Prostate gland (tissue), 2 donors: ENCODE measurements around the gene CEP128. TPM values are rescaled to one million over a fixed set of nuclear protein-coding genes. Genes with fewer than 3 reads are reported as not detected.

Experiments
- DNase-seq: peaks from one replicate; pipeline ENCODE4 v3.0.0-alpha.2; 2019; ENCODE audit warnings: low spot score
- H3K27ac ChIP-seq, 2 donors: fragments of 200-600 bp; sonication (generic); 2 replicates each; pipeline ENCODE4 v1.5.1; 2017 to 2019
- H3K27me3 ChIP-seq: fragments of 200-600 bp; sonication (generic); replicated peaks from 2 replicates; pipeline ENCODE4 v1.5.1; 2019; ENCODE audit not compliant: insufficient read depth
- H3K36me3 ChIP-seq, 2 donors: fragments of 200-600 bp; sonication (generic); 1 replicate in 1 of 2; 2 replicates in 1 of 2; pipeline versions ENCODE4 v1.5.1 to v1.8.1; 2017 to 2019
- H3K4me1 ChIP-seq: fragments of 200-600 bp; sonication (generic); replicated peaks from 2 replicates; pipeline ENCODE4 v1.5.1; 2019
- H3K4me3 ChIP-seq, 2 donors: fragments of 200-600 bp; sonication (generic); 2 replicates each; pipeline ENCODE4 v1.5.1; 2017 to 2019
- H3K9me3 ChIP-seq: fragments of 200-600 bp; sonication (generic); 2 replicates; pipeline ENCODE4 v1.5.1; 2017
- CTCF ChIP-seq, 4 experiments: fragments of 200-600 bp in 2 of 4; fragments of 450-650 bp in 2 of 4; sonication (generic) in 2 of 4; IDR thresholded peaks; 1 replicate in 3 of 4; 2 replicates in 1 of 4; pipeline ENCODE4 v1.5.1; 2016 to 2019; ENCODE audit warnings: antibody characterized with exemption in 4 of 4, mild to moderate bottlenecking in 2 of 4, moderate library complexity in 2 of 4
- POLR2A ChIP-seq: fragments of 450-650 bp; IDR thresholded peaks from one replicate; pipeline ENCODE4 v1.6.1; 2016; ENCODE audit warnings: antibody characterized with exemption, mild to moderate bottlenecking
- POLR2AphosphoS5 ChIP-seq: sonication (generic); formaldehyde crosslinking; IDR thresholded peaks from one replicate; pipeline ENCODE4 v1.6.1; 2017; ENCODE audit warnings: antibody characterized with exemption
- WGBS: methylation state at CpG from one replicate; pipeline ENCODE4 v1.1.5; 2018; 5-methylcytosine and 5-hydroxymethylcytosine counted together
- intact Hi-C: fragments of 100-400 bp; cut with DNase I; formaldehyde crosslinking; loops from one replicate; pipeline ENCODE4 v1.14.2; 2022
- total RNA-seq, 2 donors: library from RNA; depleted of rRNA; stranded (reverse); fragments of >200 nt; gene quantifications; one replicate each; pipeline ENCODE4 v1.1.0, GENCODE V29; 2016

Gene CEP128
- total RNA-seq, 2 donors from 2014 or later, result 6.4 to 7.3 TPM

- WGBS, result 52% methylated on average over 2 of the region's 2 CpGs
- Histone ChIP-seq H3K9me3 (no peaks in the 10 kb centered on the region), H3K27ac (no peak overlapping the region), H3K27me3 (no peaks in the 10 kb centered on the region), H3K4me1 (no peaks in the 10 kb centered on the region), H3K4me3 (no peak overlapping the region), H3K36me3 (no peaks in the 10 kb centered on the region)
- TF ChIP-seq CTCF (IDR thresholded peaks at IDR 0.05), result no peak
- no peak for TF ChIP-seq POLR2AphosphoS5
- no peak for TF ChIP-seq POLR2A
- intact Hi-C loops, result loop anchor here (10.0 kb wide), 1 partner anchor 530 kb away; no protein-coding TSS in a partner anchor
- DNase-seq, result no peak
Observed at GRCh38 chr14:80584744-80585505, 356.6 kb downstream of the CEP128 start.

- intact Hi-C loops, result no loop called here
- no peak for TF ChIP-seq CTCF (IDR thresholded peaks at IDR 0.05)
- TF ChIP-seq POLR2AphosphoS5, result no peak
- no peak for TF ChIP-seq POLR2A
- Histone ChIP-seq H3K9me3 (no peaks in the 10 kb centered on the region), H3K4me1 (no peaks in the 10 kb centered on the region), H3K27me3 (no peaks in the 10 kb centered on the region), H3K36me3 (no peaks in the 10 kb centered on the region), H3K27ac (no peak overlapping the region), H3K4me3 (no peak overlapping the region)
- no peak for DNase-seq
- 84% methylated on average over 4 of the region's 4 CpGs for WGBS
Observed at GRCh38 chr14:80577599-80577998, 363.9 kb downstream of the CEP128 start.

- 74% methylated on average over 3 of the region's 3 CpGs for WGBS
- intact Hi-C loops, result no loop called here
- no peaks in the 10 kb centered on the region for H3K36me3 ChIP-seq
- no peak overlapping the region for H3K4me3 ChIP-seq
- no peak for DNase-seq
- no peaks in the 10 kb centered on the region for H3K27me3 ChIP-seq
- no peaks in the 10 kb centered on the region for H3K4me1 ChIP-seq
- TF ChIP-seq CTCF (IDR thresholded peaks at IDR 0.05) (no peak), POLR2A (no peak), POLR2AphosphoS5 (no peak)
- H3K9me3 ChIP-seq, result no peaks in the 10 kb centered on the region
- H3K27ac ChIP-seq, result no peak overlapping the region
Observed at GRCh38 chr14:80576401-80576800, 365.1 kb downstream of the CEP128 start.

GRCh38 chr14:80575763-80576162 is 365.8 kb downstream of the CEP128 start:
- H3K4me3 ChIP-seq, result no peak overlapping the region
- intact Hi-C loops, result no loop called here
- H3K36me3 ChIP-seq, result no peaks in the 10 kb centered on the region
- TF ChIP-seq POLR2A (no peak), POLR2AphosphoS5 (no peak), CTCF (IDR thresholded peaks at IDR 0.05) (no peak)
- H3K27me3 ChIP-seq, result no peaks in the 10 kb centered on the region
- H3K4me1 ChIP-seq, result no peaks in the 10 kb centered on the region
- no peaks in the 10 kb centered on the region for H3K9me3 ChIP-seq
- H3K27ac ChIP-seq, result no peak overlapping the region
- DNase-seq, result no peak
- WGBS, result 92% methylated on average over 2 of the region's 2 CpGs

- Histone ChIP-seq H3K36me3 (no peaks in the 10 kb centered on the region), H3K4me3 (no peak overlapping the region), H3K27me3 (no peaks in the 10 kb centered on the region), H3K4me1 (no peaks in the 10 kb centered on the region), H3K9me3 (no peaks in the 10 kb centered on the region), H3K27ac (no peak overlapping the region)
- WGBS, result over 99% methylated on average over 6 of the region's 6 CpGs
- intact Hi-C loops, result no loop called here
- DNase-seq, result no peak
- TF ChIP-seq POLR2AphosphoS5 (no peak), CTCF (IDR thresholded peaks at IDR 0.05) (no peak)
Observed at GRCh38 chr14:80572666-80573065, 368.9 kb downstream of the CEP128 start.
